HG03565 (cell line): ENCODE results near the gene NLRC3.
"Not testable (repeated sequence)": the region's sequence is repeated elsewhere in the genome, so short reads cannot be mapped to it uniquely, and the experiment has no call there.

Source experiments
- ATAC-seq: cut with Tn5 transposase; IDR thresholded peaks from one replicate; pipeline ENCODE4 v1.9.1; 2021; ENCODE audit warnings: mild to moderate bottlenecking, moderate library complexity; ENCODE audit not compliant: unreplicated experiment

NLRC3 gene

DNA sequence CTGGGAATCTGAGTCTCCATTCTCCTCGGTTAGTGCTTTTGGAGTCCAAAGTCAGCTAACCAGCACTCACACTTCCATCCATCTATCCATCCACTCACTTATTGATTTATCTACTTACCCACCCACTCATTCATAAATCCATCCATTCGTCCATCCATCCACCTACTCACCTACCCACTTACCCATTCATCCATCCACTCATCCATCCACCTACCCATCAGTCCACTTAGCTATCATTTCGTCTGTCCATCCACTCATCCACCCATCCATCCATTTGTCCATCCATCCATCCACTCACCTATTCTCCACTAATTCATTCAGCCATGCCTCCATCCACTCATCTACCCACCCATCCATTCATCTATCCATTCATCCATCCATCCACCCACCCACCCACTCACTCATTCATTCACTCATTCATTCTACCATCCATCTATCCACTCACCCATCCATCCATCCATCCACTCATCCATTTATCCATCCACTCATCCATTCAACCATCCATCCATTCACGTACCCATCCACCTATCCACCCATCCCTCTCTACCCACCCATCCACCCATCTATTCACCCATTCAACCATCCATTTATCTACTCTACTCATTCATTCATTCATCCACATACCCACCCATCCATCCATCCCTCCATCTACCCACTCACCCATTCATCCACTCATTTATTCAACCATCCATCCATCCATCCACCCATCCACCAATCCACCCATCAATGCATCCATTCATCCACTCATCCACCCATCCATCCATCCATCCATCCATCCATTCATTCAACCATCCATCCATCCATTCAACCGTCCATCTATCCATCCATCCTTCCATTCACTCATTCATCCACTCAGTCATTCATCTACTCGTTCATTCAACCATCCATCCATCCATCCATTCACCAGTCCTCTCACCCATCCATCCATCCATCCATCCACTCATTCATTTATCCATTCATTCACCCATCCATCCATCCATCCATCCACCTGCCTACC lies 26.1 kb downstream of the NLRC3 start:
- no peak for ATAC-seq

- ATAC-seq, result no peak
Measured at GRCh38 chr16:3549906-3550305, 27.3 kb downstream of the NLRC3 start.

DNA sequence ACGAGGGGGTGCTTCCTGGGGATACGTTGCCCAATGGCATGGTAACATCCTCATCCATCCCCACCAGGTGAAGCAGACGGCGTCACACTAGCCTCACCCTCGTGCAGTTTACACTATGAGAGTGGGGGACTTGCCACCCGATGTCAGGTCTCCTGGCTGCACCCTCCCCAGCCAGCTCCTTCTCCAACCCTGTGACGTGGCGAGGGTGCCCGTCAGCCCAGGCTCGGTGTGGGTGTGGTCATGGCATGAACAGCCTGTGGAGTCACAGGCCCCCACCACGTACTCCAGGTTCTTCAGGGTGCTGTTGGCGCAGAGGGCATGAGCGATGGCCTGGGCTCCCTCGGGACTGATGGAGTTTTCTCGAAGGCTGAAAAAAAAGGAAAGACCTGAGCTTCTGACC lies 28.3 kb downstream of the NLRC3 start:
- ATAC-seq, result no peak

DNA sequence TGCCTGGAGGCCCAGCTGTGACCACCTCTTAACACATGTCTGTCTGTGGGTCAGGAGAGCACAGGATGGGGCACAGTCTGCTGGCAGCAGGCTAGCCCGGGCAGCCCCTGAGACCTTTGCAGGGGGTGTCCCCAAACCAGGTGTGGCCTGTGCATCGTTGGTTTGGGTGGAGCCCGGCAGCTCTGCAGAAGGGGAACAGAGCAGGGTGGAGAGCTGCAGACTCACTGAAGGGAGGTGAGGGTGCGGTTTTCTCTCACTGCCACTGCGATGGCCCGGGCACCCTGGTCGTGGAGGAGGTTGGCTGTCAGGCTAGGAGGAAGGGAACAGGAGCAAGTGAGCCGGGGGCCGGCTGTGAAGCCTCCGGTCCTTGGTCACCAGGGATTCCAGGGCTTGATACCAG lies 28.8 kb downstream of the NLRC3 start:
- ATAC-seq, result no peak

DNA sequence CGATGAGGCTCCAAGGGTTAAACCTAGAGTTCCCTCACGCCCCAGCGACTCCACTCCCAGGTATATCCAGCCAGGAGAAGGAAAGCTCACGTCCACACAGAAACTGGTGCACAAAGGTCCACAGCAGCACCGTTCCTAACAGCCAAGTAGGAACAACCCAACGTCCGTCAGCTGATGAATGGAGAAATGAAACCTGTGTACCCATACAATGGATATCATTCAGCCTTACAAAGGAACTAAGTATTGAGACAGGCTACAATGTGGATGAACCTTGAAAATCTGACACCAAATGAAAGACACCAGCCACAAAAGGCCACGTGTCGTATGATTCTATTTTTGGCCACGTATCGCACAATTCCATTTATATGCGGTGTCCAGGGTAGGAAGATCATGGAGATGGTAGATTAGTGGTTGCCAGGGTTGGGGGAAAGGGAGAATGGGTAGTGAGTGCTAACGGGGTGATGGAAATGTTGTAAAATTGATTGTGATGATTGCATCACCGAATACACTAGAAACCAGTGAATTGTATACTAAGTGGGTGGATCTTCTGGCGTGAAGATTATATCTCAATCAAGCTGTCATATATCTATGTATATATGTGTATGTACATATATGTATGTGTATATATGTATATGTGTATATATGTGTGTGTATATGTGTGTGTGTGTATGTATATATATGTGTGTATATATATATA lies 30.1 kb downstream of the NLRC3 start:
- ATAC-seq, result no peak

DNA sequence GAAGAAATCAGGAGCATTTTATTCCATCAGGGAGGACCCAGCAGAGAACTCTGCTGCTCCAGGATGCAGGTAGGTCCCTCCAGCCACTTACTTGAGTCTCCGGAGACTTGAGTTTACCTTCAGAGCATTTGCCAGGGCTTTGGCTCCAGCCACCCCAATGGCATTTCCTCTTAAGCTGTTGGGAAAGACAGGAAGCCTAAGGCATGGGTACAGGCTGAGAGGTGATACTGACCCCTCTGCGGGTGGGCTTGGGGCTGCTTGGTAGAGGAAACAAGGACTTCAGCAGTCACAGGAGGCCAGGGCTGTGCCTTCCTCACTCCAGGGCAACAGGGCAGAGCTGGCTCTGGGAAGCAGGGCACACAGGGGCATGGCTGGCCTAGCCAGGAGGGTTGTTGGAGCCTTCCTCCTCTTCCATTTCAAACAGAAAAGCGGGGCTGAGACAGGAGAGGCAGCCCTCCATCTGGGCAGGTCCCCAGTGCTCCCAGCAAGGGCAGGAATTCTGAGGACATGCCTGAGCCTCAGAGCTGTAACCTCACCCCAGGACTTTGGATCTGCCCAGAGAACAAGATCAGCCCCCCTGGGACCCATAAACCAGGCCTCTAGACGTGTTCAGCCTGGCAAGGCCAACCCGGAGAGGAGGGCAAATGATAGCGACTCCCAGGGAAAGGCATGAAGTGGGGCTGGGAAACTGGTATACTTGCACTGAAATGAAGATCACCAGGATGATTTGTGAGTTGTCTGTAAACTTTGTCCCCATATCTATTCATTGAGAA lies 34.4 kb downstream of the NLRC3 start:
- ATAC-seq, result no peak

DNA sequence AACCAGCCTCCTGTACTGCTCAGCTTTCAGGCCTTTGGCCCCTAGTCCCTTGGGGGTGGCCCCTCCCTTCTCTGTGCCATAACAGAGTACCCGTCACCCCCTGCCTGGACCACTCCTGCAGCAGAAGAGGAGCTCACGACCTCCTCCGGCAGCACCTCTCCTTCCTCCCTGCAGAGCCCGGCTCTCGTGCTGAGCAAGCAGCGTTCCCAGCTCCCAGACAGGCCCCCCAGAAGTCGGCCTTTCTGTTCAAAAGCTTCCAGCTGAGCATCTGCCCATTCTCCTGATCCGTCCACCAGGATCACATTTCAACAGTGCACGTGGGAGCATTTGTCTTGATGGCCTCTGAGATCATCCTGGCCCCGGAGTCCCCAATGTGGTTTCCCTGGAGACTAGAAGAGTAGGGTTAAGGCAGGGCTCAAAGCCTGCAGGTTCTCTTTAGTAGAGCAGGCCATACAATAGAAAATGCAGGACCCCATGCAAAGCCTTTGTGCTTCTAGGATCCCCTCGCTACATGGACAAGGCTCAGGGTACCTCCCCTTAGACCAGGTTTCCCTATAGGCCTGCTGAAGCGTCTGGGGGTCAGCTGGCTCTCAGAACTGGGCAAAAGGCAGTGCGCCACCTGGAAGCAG lies 35.6 kb downstream of the NLRC3 start:
- ATAC-seq, result no peak

GRCh38 chr16:3538222-3538621 lies 39.0 kb downstream of the NLRC3 start:
- no peak for ATAC-seq

GRCh38 chr16:3536851-3537250 lies 40.4 kb downstream of the NLRC3 start:
- ATAC-seq, result no peak

GRCh38 chr16:3536271-3536731 lies 40.9 kb downstream of the NLRC3 start:
- ATAC-seq, result no peak

GRCh38 chr16:3534126-3534525 lies 43.1 kb downstream of the NLRC3 start:
- ATAC-seq, result no peak

- ATAC-seq, result no peak
Measured at GRCh38 chr16:3532741-3533140, 44.5 kb downstream of the NLRC3 start.

DNA sequence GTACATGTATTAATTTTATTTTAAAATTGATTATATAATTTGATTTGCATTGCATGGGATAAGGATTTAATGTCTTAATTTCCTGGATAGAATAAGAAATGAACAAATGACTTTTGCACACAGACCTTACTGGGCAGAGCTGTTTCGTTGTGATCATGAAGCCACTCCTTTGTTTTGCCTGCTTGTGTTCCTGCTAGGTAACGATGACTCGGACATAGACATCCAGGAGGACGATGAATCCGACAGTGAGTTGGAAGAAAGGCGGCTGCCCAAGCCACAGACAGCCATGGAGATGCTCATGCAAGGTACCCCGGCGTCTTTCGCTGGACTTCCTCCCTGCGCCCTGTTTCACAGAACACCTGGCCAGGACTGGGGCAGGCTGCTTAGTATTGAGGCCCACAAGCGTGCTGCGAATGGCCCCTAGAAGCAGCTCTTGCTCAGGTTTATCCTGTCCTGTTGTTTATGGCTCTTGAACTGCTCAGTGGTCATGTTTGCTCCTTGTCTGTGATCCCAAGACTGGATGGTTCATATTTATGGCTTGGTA lies 46.8 kb downstream of the NLRC3 start:
- no peak for ATAC-seq

DNA sequence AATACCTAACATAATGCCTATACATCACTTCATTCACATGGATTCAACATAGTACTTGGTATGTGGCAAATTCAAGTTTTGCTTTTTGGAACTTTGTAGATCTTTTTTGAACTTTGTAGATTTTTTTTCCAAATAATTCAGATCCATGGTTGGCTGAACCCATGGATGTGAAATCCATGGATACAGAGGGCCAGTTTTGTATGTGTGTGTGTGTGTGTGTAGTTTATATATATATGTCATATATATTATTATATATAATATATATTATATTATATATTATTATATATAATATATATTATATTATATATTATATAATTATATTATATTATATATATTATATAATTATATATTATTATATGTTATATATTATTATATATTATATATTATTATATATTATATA lies 48.0 kb downstream of the NLRC3 start:
- ATAC-seq, result no peak

DNA sequence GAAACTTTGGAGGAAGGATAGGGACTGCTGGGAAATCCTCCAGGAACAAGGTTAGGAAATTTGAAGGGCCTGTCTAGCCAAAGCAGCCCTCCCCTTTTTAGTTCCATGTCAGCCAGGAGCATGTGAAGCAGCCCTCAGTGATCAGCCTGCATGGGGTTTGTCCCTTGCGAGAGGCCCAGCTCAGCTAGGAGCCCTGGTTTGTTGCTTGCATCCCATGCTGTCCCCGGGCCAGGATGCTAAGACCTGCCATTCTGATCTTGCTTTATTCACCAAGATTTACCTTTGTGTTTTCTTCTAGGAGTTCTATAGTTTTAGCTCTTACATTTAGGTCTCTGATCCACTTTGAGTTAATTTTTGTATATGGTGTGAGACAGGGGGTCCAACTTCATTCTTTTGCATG lies 48.8 kb downstream of the NLRC3 start:
- ATAC-seq, result no peak

DNA sequence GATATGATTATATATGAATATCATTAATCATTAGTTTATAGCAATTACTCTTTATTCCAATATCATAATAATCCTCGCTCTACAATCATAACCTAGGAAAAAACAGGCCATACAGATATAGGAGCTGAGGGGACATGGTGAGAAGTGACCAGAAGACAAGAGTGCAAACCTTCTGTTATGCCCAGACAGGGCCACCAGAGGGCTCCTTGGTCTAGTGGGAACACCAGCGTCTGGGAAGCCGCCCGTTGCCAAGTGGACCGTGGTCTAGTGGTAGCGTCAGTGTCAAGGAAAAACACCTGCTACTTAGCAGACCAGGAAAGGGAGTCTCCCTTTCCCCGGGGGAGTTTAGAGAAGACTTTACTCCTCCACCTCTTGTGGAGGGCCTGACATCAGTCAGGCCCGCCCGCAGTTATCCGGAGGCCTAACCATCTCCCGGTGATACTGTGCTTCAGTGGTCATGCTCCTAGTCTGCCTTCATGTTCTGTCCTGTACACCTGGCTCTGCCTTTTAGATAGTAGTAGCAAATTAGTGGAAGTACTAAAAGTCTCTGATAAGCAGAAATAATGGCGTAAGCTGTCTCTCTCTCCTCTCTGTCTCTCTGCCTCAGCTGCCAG lies 49.9 kb downstream of the NLRC3 start:
- not testable (repeated sequence) for ATAC-seq

DNA sequence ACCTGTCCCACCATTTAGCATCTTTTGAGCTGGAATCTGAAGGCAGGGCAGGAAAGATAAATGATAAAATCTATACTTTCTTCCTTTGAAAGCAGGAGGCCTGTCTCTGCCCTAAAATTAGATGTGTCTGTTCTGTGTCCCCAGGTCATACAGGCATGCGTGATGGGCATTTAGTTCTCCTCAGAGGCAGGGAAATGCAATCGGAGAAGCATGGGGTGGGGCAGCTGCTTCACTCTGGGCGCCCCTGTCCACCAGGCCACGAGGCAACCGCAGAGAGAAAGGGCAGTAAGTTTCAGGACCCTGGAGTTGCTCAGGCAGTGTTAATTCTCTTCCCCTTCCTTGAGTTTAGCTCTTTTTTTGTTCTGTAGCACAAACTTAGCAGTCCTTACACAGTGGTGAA lies 51.3 kb downstream of the NLRC3 start:
- no peak for ATAC-seq

GRCh38 chr16:3523281-3523680 lies 53.9 kb downstream of the NLRC3 start:
- no peak for ATAC-seq

DNA sequence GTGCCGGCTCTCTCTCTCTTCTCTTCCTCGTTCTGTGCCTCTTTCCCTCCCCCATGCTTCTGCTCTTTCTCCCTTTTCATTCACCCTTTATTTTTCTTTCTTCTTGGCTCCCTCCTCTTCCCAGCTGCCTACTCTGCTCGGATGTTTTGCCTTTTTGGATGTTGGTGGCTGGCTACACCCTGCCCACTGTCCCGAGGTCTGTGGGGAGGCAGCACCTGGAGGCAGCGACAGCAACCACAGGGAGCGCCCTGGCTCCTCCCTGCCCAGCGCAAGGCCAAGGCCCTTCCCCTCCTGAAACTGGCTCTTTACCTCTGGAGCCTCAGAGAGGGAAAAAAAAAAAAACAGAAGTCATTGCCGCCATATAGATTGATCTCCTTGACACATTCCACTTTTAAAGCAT lies 56.4 kb downstream of the NLRC3 start:
- ATAC-seq, result no peak

GRCh38 chr16:3520413-3520812 lies 56.8 kb downstream of the NLRC3 start:
- ATAC-seq, result no peak
